GM23338 (cell line): Measurements from ENCODE around the gene CYCS. TPM values are rescaled to one million over a fixed set of nuclear protein-coding genes. Genes with fewer than 3 reads are reported as not detected.

Experiments used
- ATAC-seq: fragments of 200-7000 bp; cut with Tn5 transposase; 3 replicates; pipeline ENCODE4 v1.9.1; 2020
- DNase-seq: peaks from one replicate; pipeline ENCODE4 v3.0.0-alpha.2; 2015; ENCODE audit warnings: low spot score
- H2AFZ ChIP-seq: fragments of 200-600 bp; sonication (generic); 2 replicates; pipeline ENCODE4 v1.8.0; 2016; ENCODE audit warnings: antibody characterized with exemption, mild to moderate bottlenecking, moderate library complexity
- H3F3A ChIP-seq: fragments of 200-600 bp; sonication (generic); replicated peaks from 2 replicates; pipeline ENCODE4 v1.8.0; 2017; ENCODE audit warnings: antibody characterized with exemption, mixed run types, low read depth
- H3K27ac ChIP-seq: fragments of 200-600 bp; sonication (generic); 2 replicates; pipeline ENCODE4 v1.6.1; 2016; ENCODE audit warnings: low read depth
- H3K27me3 ChIP-seq: fragments of 200-600 bp; sonication (generic); 2 replicates; pipeline ENCODE4 v1.8.0; 2016; ENCODE audit warnings: mild to moderate bottlenecking, mixed run types, moderate library complexity; ENCODE audit not compliant: insufficient read depth
- H3K36me3 ChIP-seq: fragments of 200-600 bp; sonication (generic); 2 replicates; pipeline ENCODE4 v1.8.0; 2016; ENCODE audit warnings: mild to moderate bottlenecking; ENCODE audit not compliant: insufficient read depth
- H3K4me1 ChIP-seq: fragments of 200-600 bp; sonication (generic); 2 replicates; pipeline ENCODE4 v1.8.0; 2016; ENCODE audit warnings: mild to moderate bottlenecking, moderate library complexity; ENCODE audit not compliant: insufficient read depth
- H3K4me2 ChIP-seq: fragments of 200-600 bp; sonication (generic); 2 replicates; pipeline ENCODE4 v1.7.1; 2017; ENCODE audit warnings: mixed run types
- H3K4me3 ChIP-seq: fragments of 200-600 bp; sonication (generic); 2 replicates; pipeline ENCODE4 v1.6.1; 2016; ENCODE audit warnings: mixed run types
- H3K79me2 ChIP-seq: fragments of 200-600 bp; sonication (generic); replicated peaks from 2 replicates; pipeline ENCODE4 v1.8.0; 2017; ENCODE audit warnings: mild to moderate bottlenecking; ENCODE audit not compliant: insufficient read depth
- H3K9me2 ChIP-seq: fragments of 200-600 bp; sonication (generic); 2 replicates; pipeline ENCODE4 v1.8.0; 2017; ENCODE audit not compliant: insufficient read depth
- H4K20me1 ChIP-seq: fragments of 200-600 bp; sonication (generic); replicated peaks from 2 replicates; pipeline ENCODE4 v1.8.0; 2017; ENCODE audit warnings: mild to moderate bottlenecking; ENCODE audit not compliant: insufficient read depth
- H3K27ac Mint-ChIP-seq: 2 replicates; pipeline ENCODE4 v1.8.0; 2020; ENCODE audit warnings: inconsistent platforms, mild to moderate bottlenecking, moderate library complexity, mixed read lengths
- H3K27me3 Mint-ChIP-seq: 3 replicates; pipeline ENCODE4 v1.8.0; 2022; ENCODE audit warnings: low read depth, mild to moderate bottlenecking, moderate library complexity, mixed read lengths, inconsistent platforms; ENCODE audit not compliant: insufficient read depth, poor library complexity
- H3K36me3 Mint-ChIP-seq: 3 replicates; pipeline ENCODE4 v1.8.0; 2021; ENCODE audit warnings: low read depth, mild to moderate bottlenecking, inconsistent platforms, moderate library complexity, mixed read lengths
- H3K4me1 Mint-ChIP-seq: 3 replicates; pipeline ENCODE4 v1.8.0; 2020; ENCODE audit warnings: mild to moderate bottlenecking, inconsistent platforms, mixed read lengths
- H3K4me3 Mint-ChIP-seq: 3 replicates; pipeline ENCODE4 v1.8.0; 2021; ENCODE audit warnings: moderate library complexity, mild to moderate bottlenecking, inconsistent platforms, mixed read lengths
- H3K9me3 Mint-ChIP-seq: 3 replicates; pipeline ENCODE4 v1.8.0; 2020; ENCODE audit warnings: moderate library complexity, mild to moderate bottlenecking, inconsistent platforms, mixed read lengths
- CREB1 ChIP-seq: fragments of 250-450 bp; sonication (Bioruptor Pico); IDR thresholded peaks from 2 replicates; pipeline ENCODE4 v1.5.0; 2020; ENCODE audit warnings: low read depth, mild to moderate bottlenecking, moderate library complexity
- EZH2 ChIP-seq: fragments of 200-600 bp; sonication (generic); IDR thresholded peaks from one replicate; pipeline ENCODE4 v1.8.0; 2017; ENCODE audit warnings: antibody characterized with exemption, mild to moderate bottlenecking, low read depth; ENCODE audit not compliant: unreplicated experiment
- EZH2phosphoT487 ChIP-seq: fragments of 200-600 bp; sonication (generic); IDR thresholded peaks from one replicate; pipeline ENCODE4 v1.8.1; 2018; ENCODE audit warnings: antibody characterized with exemption; ENCODE audit not compliant: unreplicated experiment
- JUNB ChIP-seq: IDR thresholded peaks from one replicate; pipeline ENCODE4 v1.6.1; 2016; ENCODE audit warnings: antibody characterized with exemption; ENCODE audit not compliant: unreplicated experiment
- NANOG ChIP-seq: IDR thresholded peaks from 2 replicates; pipeline ENCODE4 v1.6.1; 2016; ENCODE audit warnings: antibody characterized with exemption, borderline replicate concordance
- POLR2AphosphoS5 ChIP-seq: IDR thresholded peaks from 2 replicates; pipeline ENCODE4 v1.6.1; 2016; ENCODE audit warnings: antibody characterized with exemption, low read depth
- STAT1 ChIP-seq: IDR thresholded peaks from one replicate; pipeline ENCODE4 v1.6.1; 2016; ENCODE audit warnings: antibody characterized with exemption; ENCODE audit not compliant: unreplicated experiment
- ZNF114 ChIP-seq: fragments of 250-450 bp; sonication (Bioruptor Pico); IDR thresholded peaks from 2 replicates; pipeline ENCODE4 v1.5.0; 2020; ENCODE audit warnings: mild to moderate bottlenecking, moderate library complexity
- ZNF331 ChIP-seq: fragments of 250-450 bp; sonication (Bioruptor Pico); IDR thresholded peaks from 2 replicates; pipeline ENCODE4 v1.5.0; 2020; ENCODE audit warnings: low read depth, mild to moderate bottlenecking, moderate library complexity
- polyA plus RNA-seq: library from polyadenylated mRNA; unstranded; fragments of >200 nt; fragmentation: Nextera tagmentation; extraction: Ambion mirVana; gene quantifications from 2 replicates; pipeline ENCODE4 v1.2.1, GENCODE V29; 2016
- total RNA-seq: library from RNA; depleted of rRNA; stranded (reverse); fragments of >200 nt; shearing (Covaris generic); gene quantifications from 2 replicates; pipeline ENCODE4 v1.2.3, GENCODE V29; 2014
- TF ChIP-seq, protein P1 (sequence below): fragments of 250-450 bp; sonication (Bioruptor Pico); IDR thresholded peaks from 2 replicates; pipeline ENCODE4 v1.5.0; 2020; ENCODE audit warnings: mild to moderate bottlenecking, moderate library complexity
- TF ChIP-seq, protein P2 (sequence below): IDR thresholded peaks from 2 replicates; pipeline ENCODE4 v1.6.1; 2016; ENCODE audit warnings: antibody characterized with exemption
- TF ChIP-seq, protein P3 (sequence below): IDR thresholded peaks from one replicate; pipeline ENCODE4 v1.6.1; 2018; ENCODE audit warnings: antibody characterized with exemption; ENCODE audit not compliant: unreplicated experiment

The CYCS gene
- total and polyA plus RNA-seq, 2 experiments from 2014 or later = 131 to 468 TPM

DNA sequence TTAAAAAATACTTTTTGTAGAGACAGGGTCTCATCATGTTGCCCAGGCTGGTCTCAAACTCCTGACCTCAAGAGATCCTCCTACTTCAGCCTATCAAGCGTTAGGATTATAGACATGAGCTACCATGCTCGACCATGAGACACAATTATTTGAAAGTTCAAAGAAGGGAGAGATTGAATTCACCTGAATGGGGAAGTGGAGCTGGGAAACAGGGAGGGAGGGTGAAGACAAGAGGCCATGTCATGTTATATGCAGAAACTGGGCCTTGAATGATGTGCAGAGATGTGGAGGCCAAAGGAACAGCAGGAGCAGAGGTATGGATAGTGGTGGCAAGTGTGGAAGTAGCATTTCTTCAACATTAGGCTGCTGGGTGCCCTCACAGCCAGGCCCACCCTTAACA is 18.7 kb upstream of the CYCS start:
- Histone ChIP-seq H2AFZ (no peak overlapping the region), H3K27ac (no peak overlapping the region), H4K20me1 (no peaks in the 10 kb centered on the region), H3F3A (no peaks in the 10 kb centered on the region), H3K4me2 (no peak overlapping the region), H3K9me2 (no peaks in the 10 kb centered on the region), H3K36me3 (no peaks in the 10 kb centered on the region), H3K4me1 (peaks cover 19% of the 10 kb centered on the region), H3K4me3 (no peak overlapping the region), H3K27me3 (no peaks in the 10 kb centered on the region), H3K79me2 (no peaks in the 10 kb centered on the region)
- TF ChIP-seq CREB1 (CRISPR knock-in tag) = no peak
- TF ChIP-seq POLR2AphosphoS5 = no peak
- TF ChIP-seq EZH2phosphoT487 = no peak
- TF ChIP-seq STAT1 = no peak
- Mint-ChIP-seq H3K27ac (no peak overlapping the region), H3K4me1 (peaks cover 7% of the 10 kb centered on the region), H3K36me3 (no peaks in the 10 kb centered on the region), H3K9me3 (no peaks in the 10 kb centered on the region), H3K4me3 (no peak overlapping the region), H3K27me3 (peaks cover 1% of the 10 kb centered on the region)
- no peak for ATAC-seq
- no peak for DNase-seq

DNA sequence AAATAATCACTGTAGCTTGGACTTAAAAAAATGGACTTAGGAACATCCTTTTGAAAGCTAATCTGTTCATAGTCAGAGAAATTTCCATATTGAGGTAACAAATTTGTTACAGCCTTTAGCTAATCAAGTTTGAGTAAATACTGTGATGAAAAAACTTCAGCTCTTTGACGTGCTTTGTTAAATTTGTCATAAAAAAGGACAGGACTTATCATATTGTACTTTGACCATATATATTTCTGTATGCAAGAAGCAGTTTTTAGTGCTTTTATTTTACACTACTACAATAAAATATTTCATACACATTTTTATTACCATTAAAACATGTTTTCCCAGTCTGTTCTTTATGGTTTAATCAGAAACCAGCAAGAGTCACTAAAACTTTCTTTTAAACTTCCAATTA is 14.5 kb upstream of the CYCS start:
- no peaks in the 10 kb centered on the region for H3K9me3 Mint-ChIP-seq
- Histone ChIP-seq H3K4me2 (no peak overlapping the region), H3K9me2 (no peaks in the 10 kb centered on the region), H3K36me3 (no peaks in the 10 kb centered on the region), H3K79me2 (no peaks in the 10 kb centered on the region), H3K27ac (no peak overlapping the region), H3K27me3 (no peaks in the 10 kb centered on the region), H3K4me1 (peaks cover 19% of the 10 kb centered on the region), H3K4me3 (no peak overlapping the region), H4K20me1 (no peaks in the 10 kb centered on the region), H2AFZ (no peak overlapping the region), H3F3A (no peaks in the 10 kb centered on the region)
- H3K27ac Mint-ChIP-seq = no peak overlapping the region
- DNase-seq = no peak
- peaks cover 7% of the 10 kb centered on the region for H3K4me1 Mint-ChIP-seq
- H3K27me3 Mint-ChIP-seq = peaks cover 1% of the 10 kb centered on the region
- no peaks in the 10 kb centered on the region for H3K36me3 Mint-ChIP-seq
- ATAC-seq = no peak
- no peak overlapping the region for H3K4me3 Mint-ChIP-seq
- TF ChIP-seq JUNB (no peak), CREB1 (CRISPR knock-in tag) (no peak), STAT1 (no peak), ZNF114 (CRISPR knock-in tag) (no peak), POLR2AphosphoS5 (no peak), EZH2phosphoT487 (no peak), ZNF331 (CRISPR knock-in tag) (no peak), EZH2 (no peak), NANOG (no peak)
- TF ChIP-seq, protein P1, sequence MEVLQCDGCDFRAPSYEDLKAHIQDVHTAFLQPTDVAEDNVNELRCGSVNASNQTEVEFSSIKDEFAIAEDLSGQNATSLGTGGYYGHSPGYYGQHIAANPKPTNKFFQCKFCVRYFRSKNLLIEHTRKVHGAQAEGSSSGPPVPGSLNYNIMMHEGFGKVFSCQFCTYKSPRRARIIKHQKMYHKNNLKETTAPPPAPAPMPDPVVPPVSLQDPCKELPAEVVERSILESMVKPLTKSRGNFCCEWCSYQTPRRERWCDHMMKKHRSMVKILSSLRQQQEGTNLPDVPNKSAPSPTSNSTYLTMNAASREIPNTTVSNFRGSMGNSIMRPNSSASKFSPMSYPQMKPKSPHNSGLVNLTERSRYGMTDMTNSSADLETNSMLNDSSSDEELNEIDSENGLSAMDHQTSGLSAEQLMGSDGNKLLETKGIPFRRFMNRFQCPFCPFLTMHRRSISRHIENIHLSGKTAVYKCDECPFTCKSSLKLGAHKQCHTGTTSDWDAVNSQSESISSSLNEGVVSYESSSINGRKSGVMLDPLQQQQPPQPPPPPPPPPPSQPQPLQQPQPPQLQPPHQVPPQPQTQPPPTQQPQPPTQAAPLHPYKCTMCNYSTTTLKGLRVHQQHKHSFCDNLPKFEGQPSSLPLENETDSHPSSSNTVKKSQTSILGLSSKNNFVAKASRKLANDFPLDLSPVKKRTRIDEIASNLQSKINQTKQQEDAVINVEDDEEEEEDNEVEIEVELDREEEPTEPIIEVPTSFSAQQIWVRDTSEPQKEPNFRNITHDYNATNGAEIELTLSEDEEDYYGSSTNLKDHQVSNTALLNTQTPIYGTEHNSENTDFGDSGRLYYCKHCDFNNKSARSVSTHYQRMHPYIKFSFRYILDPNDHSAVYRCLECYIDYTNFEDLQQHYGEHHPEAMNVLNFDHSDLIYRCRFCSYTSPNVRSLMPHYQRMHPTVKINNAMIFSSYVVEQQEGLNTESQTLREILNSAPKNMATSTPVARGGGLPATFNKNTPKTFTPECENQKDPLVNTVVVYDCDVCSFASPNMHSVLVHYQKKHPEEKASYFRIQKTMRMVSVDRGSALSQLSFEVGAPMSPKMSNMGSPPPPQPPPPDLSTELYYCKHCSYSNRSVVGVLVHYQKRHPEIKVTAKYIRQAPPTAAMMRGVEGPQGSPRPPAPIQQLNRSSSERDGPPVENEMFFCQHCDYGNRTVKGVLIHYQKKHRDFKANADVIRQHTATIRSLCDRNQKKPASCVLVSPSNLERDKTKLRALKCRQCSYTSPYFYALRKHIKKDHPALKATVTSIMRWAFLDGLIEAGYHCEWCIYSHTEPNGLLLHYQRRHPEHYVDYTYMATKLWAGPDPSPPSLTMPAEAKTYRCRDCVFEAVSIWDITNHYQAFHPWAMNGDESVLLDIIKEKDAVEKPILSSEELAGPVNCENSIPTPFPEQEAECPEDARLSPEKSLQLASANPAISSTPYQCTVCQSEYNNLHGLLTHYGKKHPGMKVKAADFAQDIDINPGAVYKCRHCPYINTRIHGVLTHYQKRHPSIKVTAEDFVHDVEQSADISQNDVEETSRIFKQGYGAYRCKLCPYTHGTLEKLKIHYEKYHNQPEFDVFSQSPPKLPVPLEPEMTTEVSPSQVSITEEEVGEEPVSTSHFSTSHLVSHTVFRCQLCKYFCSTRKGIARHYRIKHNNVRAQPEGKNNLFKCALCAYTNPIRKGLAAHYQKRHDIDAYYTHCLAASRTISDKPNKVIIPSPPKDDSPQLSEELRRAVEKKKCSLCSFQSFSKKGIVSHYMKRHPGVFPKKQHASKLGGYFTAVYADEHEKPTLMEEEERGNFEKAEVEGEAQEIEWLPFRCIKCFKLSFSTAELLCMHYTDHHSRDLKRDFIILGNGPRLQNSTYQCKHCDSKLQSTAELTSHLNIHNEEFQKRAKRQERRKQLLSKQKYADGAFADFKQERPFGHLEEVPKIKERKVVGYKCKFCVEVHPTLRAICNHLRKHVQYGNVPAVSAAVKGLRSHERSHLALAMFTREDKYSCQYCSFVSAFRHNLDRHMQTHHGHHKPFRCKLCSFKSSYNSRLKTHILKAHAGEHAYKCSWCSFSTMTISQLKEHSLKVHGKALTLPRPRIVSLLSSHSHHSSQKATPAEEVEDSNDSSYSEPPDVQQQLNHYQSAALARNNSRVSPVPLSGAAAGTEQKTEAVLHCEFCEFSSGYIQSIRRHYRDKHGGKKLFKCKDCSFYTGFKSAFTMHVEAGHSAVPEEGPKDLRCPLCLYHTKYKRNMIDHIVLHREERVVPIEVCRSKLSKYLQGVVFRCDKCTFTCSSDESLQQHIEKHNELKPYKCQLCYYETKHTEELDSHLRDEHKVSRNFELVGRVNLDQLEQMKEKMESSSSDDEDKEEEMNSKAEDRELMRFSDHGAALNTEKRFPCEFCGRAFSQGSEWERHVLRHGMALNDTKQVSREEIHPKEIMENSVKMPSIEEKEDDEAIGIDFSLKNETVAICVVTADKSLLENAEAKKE = no peak
- TF ChIP-seq, protein P2, sequence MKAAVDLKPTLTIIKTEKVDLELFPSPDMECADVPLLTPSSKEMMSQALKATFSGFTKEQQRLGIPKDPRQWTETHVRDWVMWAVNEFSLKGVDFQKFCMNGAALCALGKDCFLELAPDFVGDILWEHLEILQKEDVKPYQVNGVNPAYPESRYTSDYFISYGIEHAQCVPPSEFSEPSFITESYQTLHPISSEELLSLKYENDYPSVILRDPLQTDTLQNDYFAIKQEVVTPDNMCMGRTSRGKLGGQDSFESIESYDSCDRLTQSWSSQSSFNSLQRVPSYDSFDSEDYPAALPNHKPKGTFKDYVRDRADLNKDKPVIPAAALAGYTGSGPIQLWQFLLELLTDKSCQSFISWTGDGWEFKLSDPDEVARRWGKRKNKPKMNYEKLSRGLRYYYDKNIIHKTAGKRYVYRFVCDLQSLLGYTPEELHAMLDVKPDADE = no peak
- TF ChIP-seq, protein P3, sequence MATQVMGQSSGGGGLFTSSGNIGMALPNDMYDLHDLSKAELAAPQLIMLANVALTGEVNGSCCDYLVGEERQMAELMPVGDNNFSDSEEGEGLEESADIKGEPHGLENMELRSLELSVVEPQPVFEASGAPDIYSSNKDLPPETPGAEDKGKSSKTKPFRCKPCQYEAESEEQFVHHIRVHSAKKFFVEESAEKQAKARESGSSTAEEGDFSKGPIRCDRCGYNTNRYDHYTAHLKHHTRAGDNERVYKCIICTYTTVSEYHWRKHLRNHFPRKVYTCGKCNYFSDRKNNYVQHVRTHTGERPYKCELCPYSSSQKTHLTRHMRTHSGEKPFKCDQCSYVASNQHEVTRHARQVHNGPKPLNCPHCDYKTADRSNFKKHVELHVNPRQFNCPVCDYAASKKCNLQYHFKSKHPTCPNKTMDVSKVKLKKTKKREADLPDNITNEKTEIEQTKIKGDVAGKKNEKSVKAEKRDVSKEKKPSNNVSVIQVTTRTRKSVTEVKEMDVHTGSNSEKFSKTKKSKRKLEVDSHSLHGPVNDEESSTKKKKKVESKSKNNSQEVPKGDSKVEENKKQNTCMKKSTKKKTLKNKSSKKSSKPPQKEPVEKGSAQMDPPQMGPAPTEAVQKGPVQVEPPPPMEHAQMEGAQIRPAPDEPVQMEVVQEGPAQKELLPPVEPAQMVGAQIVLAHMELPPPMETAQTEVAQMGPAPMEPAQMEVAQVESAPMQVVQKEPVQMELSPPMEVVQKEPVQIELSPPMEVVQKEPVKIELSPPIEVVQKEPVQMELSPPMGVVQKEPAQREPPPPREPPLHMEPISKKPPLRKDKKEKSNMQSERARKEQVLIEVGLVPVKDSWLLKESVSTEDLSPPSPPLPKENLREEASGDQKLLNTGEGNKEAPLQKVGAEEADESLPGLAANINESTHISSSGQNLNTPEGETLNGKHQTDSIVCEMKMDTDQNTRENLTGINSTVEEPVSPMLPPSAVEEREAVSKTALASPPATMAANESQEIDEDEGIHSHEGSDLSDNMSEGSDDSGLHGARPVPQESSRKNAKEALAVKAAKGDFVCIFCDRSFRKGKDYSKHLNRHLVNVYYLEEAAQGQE = no peak
